Astrocyte (in vitro differentiated cells and primary cell): ENCODE results near the gene PALLD. TPM values are rescaled to one million over a fixed set of nuclear protein-coding genes. Genes with fewer than 3 reads are reported as not detected.

Experiments
- DNase-seq: peaks from one replicate; pipeline ENCODE4 v3.0.0-alpha.2; 2010; ENCODE audit warnings: low read depth
- FAIRE-seq: peaks from 2 replicates; lab custom pipeline; 2011; peaks lifted over from hg19 to GRCh38; lab: Jason Lieb, UNC
- H2AFZ ChIP-seq: 2 replicates; pipeline ENCODE4 v1.6.0; 2012; ENCODE audit warnings: low read depth, low read length, inconsistent platforms
- H3K27ac ChIP-seq: 2 replicates; pipeline ENCODE4 v1.5.1; 2011; ENCODE audit warnings: low read depth, low read length, inconsistent platforms
- H3K27me3 ChIP-seq: 2 replicates; pipeline ENCODE4 v1.6.0; 2011; ENCODE audit warnings: low read length, inconsistent platforms; ENCODE audit not compliant: insufficient read depth
- H3K36me3 ChIP-seq: 2 replicates; pipeline ENCODE4 v1.5.1; 2011; ENCODE audit warnings: low read length, inconsistent platforms; ENCODE audit not compliant: insufficient read depth
- H3K4me1 ChIP-seq: 2 replicates; pipeline ENCODE4 v1.5.1; 2011; ENCODE audit warnings: low read length, inconsistent platforms; ENCODE audit not compliant: insufficient read depth
- H3K4me2 ChIP-seq: 2 replicates; pipeline ENCODE4 v1.6.0; 2012; ENCODE audit warnings: low read length, inconsistent platforms
- H3K4me3 ChIP-seq: 2 replicates; pipeline ENCODE4 v1.5.1; 2011; ENCODE audit warnings: low read depth, mild to moderate bottlenecking, low read length, inconsistent platforms; ENCODE audit not compliant: insufficient read depth
- H3K79me2 ChIP-seq: 2 replicates; pipeline ENCODE4 v1.6.0; 2012; ENCODE audit warnings: mild to moderate bottlenecking, low read length, inconsistent platforms; ENCODE audit not compliant: insufficient read depth
- H3K9ac ChIP-seq: 2 replicates; pipeline ENCODE4 v1.6.0; 2012; ENCODE audit warnings: mild to moderate bottlenecking, low read length, inconsistent platforms
- H3K9me3 ChIP-seq: 2 replicates; pipeline ENCODE4 v1.5.1; 2012; ENCODE audit warnings: low read depth, mild to moderate bottlenecking, low read length, inconsistent platforms; ENCODE audit not compliant: insufficient read depth
- H4K20me1 ChIP-seq: 2 replicates; pipeline ENCODE4 v1.6.0; 2012; ENCODE audit warnings: low read length, inconsistent platforms; ENCODE audit not compliant: insufficient read depth
- H3K27ac Mint-ChIP-seq: one replicate; pipeline ENCODE4 v1.8.0; 2021; ENCODE audit warnings: mild to moderate bottlenecking, mixed read lengths; ENCODE audit not compliant: unreplicated experiment
- H3K27me3 Mint-ChIP-seq: one replicate; pipeline ENCODE4 v1.8.0; 2021; ENCODE audit warnings: low read depth, mixed read lengths; ENCODE audit not compliant: unreplicated experiment
- H3K36me3 Mint-ChIP-seq: one replicate; pipeline ENCODE4 v1.8.0; 2021; ENCODE audit warnings: low read depth, mixed read lengths; ENCODE audit not compliant: unreplicated experiment
- H3K4me1 Mint-ChIP-seq: one replicate; pipeline ENCODE4 v1.8.0; 2021; ENCODE audit warnings: low read depth, mixed read lengths; ENCODE audit not compliant: unreplicated experiment
- H3K4me3 Mint-ChIP-seq: one replicate; pipeline ENCODE4 v1.8.0; 2021; ENCODE audit warnings: mild to moderate bottlenecking, moderate library complexity, mixed read lengths; ENCODE audit not compliant: unreplicated experiment
- H3K9me3 Mint-ChIP-seq: one replicate; pipeline ENCODE4 v1.8.0; 2021; ENCODE audit warnings: mild to moderate bottlenecking, mixed read lengths; ENCODE audit not compliant: unreplicated experiment
- CTCF ChIP-seq: IDR thresholded peaks from 2 replicates; pipeline ENCODE4 v1.5.1; 2011; ENCODE audit warnings: low read depth, mild to moderate bottlenecking, inconsistent platforms, low read length, moderate library complexity; ENCODE audit not compliant: insufficient read depth
- EZH2 ChIP-seq: IDR thresholded peaks from 2 replicates; pipeline ENCODE4 v1.6.1; 2012; ENCODE audit warnings: mild to moderate bottlenecking, low read length, inconsistent platforms; ENCODE audit not compliant: insufficient read depth
- total RNA-seq: library from RNA; stranded (reverse); gene quantifications from 2 replicates; pipeline ENCODE4 v1.2.1, GENCODE V29; 2021

The PALLD gene
- total RNA-seq, 1 donor from 2014 or later: 498 TPM

DNA sequence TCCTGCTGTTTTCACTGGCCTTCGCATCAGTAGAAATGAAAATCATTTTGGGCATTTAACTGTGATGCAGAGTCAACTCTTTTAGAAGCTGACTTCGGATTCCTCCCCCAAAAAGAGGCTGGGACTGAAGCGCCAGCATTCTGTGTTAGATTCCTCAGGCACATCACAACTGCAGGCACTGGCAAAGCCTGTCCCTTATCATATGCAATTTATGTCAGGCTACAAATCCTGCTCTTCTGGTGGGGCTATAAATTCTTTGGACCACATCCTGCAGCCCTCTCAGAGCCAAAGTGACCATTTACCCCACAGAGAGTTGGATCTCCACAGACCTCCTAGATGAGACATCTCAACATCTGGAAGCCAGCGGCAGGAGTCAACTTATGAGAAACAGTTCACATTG, 374.8 kb downstream of the PALLD start:
- H3K79me2 ChIP-seq: peaks cover 100% of the 10 kb centered on the region
- peaks cover 15% of the 10 kb centered on the region for H3K36me3 ChIP-seq
- Mint-ChIP-seq H3K9me3 (no peaks in the 10 kb centered on the region), H3K4me3 (no peak overlapping the region), H3K4me1 (peaks cover 85% of the 10 kb centered on the region), H3K27me3 (no peaks in the 10 kb centered on the region), H3K36me3 (peaks cover 23% of the 10 kb centered on the region), H3K27ac (no peak overlapping the region)
- peaks cover 41% of the 10 kb centered on the region for H3K4me1 ChIP-seq
- peaks cover 47% of the 10 kb centered on the region for H4K20me1 ChIP-seq
- peak overlapping the region; percentile 16 for H3K4me2 ChIP-seq
- H3K4me3 ChIP-seq: no peak overlapping the region
- no peak overlapping the region for H3K9ac ChIP-seq
- peak overlapping the region; percentile 13 for H3K27ac ChIP-seq
- no peak overlapping the region for H2AFZ ChIP-seq
- no peak for DNase-seq
- TF ChIP-seq CTCF (no peak), EZH2 (no peak)
- no peaks in the 10 kb centered on the region for H3K9me3 ChIP-seq
- H3K27me3 ChIP-seq: no peaks in the 10 kb centered on the region
- no peak for FAIRE-seq

DNA sequence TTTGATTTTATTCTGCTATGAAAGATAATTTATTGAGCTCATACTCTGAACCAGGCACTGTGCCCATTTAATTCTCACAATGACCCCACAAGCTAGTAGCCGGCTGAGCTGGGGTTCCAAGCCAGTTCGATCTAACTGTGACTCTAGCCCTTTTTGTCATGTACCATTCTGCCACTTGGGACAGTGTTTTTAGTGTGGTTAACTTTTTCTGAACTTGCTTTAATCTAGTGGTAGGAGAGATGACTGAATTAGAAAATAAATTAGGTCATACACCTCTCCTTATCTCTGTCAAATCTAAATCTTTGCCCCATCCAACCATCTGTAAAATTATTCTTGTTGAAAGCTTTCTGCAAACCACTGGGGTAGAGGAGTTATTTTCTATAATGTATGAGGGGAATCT, 377.2 kb downstream of the PALLD start:
- H3K36me3 Mint-ChIP-seq: peaks cover 19% of the 10 kb centered on the region
- no peak overlapping the region for H3K4me2 ChIP-seq
- no peak overlapping the region for H3K9ac ChIP-seq
- no peaks in the 10 kb centered on the region for H3K27me3 ChIP-seq
- H3K9me3 ChIP-seq: no peaks in the 10 kb centered on the region
- H2AFZ ChIP-seq: no peak overlapping the region
- no peak overlapping the region for H3K4me3 ChIP-seq
- H3K4me3 Mint-ChIP-seq: no peak overlapping the region
- H3K4me1 ChIP-seq: peaks cover 33% of the 10 kb centered on the region
- peaks cover 51% of the 10 kb centered on the region for H4K20me1 ChIP-seq
- H3K36me3 ChIP-seq: peaks cover 18% of the 10 kb centered on the region
- H3K27me3 Mint-ChIP-seq: no peaks in the 10 kb centered on the region
- FAIRE-seq: no peak
- no peak overlapping the region for H3K27ac ChIP-seq
- peak overlapping the region; percentile 20 for H3K27ac Mint-ChIP-seq
- no peaks in the 10 kb centered on the region for H3K9me3 Mint-ChIP-seq
- H3K79me2 ChIP-seq: peaks cover 96% of the 10 kb centered on the region
- TF ChIP-seq CTCF (no peak), EZH2 (no peak)
- no peak for DNase-seq
- H3K4me1 Mint-ChIP-seq: peaks cover 82% of the 10 kb centered on the region

DNA sequence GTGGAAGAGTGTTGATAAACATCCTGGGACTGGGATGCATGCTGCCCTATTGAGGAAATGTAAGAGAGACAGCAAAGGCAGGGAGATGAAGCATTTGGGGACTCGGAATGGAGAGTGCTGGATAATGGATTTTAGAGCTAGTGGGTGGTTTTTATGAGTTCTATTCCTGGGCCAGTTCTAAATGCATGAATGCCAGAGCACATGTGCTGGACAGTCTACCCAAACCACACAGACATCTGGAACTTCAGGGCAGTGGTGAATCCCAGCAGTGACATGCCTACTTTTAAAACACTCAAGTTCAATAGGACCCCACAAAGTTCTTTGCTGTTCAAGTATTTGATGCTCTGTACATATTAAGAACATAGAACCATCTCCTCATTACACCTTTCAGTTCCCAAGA, 379.3 kb downstream of the PALLD start:
- Mint-ChIP-seq H3K27ac (peak overlapping the region; percentile 77), H3K36me3 (peaks cover 22% of the 10 kb centered on the region), H3K27me3 (no peaks in the 10 kb centered on the region), H3K4me1 (peaks cover 81% of the 10 kb centered on the region), H3K9me3 (no peaks in the 10 kb centered on the region), H3K4me3 (peak overlapping the region; percentile 9)
- Histone ChIP-seq H3K4me1 (peaks cover 45% of the 10 kb centered on the region), H3K9ac (no peak overlapping the region), H4K20me1 (peaks cover 65% of the 10 kb centered on the region), H3K27me3 (no peaks in the 10 kb centered on the region), H3K27ac (no peak overlapping the region), H3K4me3 (no peak overlapping the region), H3K9me3 (no peaks in the 10 kb centered on the region), H3K79me2 (peaks cover 96% of the 10 kb centered on the region), H3K36me3 (peaks cover 22% of the 10 kb centered on the region), H2AFZ (no peak overlapping the region), H3K4me2 (no peak overlapping the region)
- no peak for TF ChIP-seq CTCF
- no peak for TF ChIP-seq EZH2
- no peak for DNase-seq
- peak; percentile 50 for FAIRE-seq
